ENCODE results near the gene TMEM121B. TPM values are rescaled to one million over a fixed set of nuclear protein-coding genes. Genes with fewer than 3 reads are reported as not detected.

The TMEM121B gene
- total RNA-seq, 4 donors from 2014 or later = 0.51 to 1.7 (median 0.85) TPM

DNA sequence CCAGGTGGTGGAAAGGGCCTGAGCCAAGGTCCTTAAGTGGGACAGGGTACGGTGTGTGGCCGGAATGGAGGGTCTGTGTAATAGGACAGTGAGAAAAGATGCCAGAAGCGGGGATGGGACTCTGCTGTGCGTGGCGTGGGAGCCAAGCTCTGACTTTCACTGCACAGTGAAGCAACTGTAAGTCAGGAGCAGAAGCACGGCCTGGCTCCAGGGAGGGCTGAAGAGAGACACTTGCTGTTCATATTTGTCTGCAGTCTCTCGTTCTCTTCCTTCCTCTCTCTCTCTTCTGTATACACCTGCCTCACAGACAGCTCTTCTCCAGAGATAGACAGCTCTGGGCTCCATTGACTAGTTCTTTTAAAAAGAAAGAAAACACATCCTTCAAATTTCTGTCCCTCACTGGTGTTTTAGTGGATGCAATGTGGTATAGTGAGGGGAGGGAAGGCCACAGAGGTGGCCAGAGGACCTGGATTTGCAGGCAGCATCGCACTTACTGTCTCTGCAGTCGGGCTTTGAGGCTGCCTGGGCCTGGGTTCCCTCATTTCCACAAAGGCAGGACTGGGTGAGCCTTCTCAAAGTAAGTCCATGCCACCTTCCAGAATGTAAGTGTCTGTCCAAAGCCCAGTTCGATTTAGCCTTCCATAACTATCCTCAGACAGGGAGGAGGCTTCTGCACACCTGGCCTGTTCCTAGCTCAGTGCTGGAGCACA is 34.2 kb downstream of the TMEM121B start:
- TF ChIP-seq, protein P1, sequence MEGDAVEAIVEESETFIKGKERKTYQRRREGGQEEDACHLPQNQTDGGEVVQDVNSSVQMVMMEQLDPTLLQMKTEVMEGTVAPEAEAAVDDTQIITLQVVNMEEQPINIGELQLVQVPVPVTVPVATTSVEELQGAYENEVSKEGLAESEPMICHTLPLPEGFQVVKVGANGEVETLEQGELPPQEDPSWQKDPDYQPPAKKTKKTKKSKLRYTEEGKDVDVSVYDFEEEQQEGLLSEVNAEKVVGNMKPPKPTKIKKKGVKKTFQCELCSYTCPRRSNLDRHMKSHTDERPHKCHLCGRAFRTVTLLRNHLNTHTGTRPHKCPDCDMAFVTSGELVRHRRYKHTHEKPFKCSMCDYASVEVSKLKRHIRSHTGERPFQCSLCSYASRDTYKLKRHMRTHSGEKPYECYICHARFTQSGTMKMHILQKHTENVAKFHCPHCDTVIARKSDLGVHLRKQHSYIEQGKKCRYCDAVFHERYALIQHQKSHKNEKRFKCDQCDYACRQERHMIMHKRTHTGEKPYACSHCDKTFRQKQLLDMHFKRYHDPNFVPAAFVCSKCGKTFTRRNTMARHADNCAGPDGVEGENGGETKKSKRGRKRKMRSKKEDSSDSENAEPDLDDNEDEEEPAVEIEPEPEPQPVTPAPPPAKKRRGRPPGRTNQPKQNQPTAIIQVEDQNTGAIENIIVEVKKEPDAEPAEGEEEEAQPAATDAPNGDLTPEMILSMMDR (IDR thresholded peaks at IDR 0.05; ENCODE audit: low read depth) = no peak

DNA sequence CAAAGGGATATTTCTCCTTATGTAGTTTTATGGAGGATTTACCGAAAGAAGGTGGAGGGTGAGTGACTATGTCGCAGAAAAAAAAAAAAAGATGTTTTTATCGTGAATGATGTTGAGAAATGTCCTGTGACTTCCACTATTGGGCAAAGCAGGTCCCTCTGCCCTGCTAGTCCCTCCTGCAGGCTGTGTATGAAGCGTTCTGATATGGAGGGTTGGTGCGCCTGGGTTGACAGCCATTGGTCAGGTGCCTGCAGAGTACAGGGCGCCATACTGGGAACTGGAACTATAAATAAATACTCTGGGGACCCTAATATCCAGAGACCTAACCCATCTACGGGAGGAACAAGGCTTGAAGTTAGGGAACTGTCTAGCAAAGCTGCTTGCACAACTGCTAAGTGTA is 34.9 kb downstream of the TMEM121B start:
- TF ChIP-seq, protein P1 (IDR thresholded peaks at IDR 0.05; ENCODE audit: low read depth) = no peak

DNA sequence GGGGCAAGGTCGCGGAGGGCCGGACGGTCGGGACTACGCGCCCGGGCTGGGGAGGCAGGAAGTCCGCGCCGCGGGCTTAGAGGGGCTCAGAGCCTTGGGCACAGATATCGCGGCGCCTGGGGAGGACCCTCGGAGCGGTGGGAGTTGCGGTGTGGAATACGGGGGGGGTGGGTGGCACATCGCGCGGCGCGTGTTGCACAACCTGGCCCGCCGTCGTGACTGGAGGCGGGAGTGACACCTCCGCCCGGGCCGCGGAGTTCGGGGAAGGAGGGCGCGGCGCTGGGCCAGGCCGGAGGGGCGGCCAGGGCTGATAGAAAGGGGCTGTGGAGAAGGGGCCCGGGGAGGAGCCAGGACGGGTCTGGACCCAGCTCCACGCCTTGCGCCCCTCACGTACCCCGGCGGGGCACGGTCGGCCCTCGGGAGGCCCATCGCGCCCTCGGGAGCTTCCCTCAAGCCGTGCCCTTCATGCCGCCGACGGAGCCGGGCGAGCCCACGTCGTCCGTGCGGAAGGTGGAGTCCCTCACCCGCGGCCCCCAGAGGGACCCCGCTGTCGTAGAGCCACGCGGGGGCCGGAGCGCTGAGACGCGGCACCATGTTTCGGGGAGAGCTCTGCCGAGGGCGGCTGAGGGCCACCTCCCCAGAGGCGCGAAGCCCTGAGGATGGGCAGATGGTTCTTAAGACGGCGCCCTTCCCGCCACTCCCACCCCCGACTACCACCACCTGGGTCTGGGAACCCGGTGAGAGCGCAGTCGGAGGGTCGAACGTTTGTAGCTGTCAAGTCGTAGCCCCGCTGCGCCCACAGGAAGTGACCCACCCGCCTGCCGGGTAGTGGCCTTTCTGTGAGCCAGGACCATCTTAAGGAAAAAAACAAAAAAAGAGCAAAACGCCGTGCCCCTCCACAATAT is 35.6 kb downstream of the TMEM121B start:
- TF ChIP-seq, protein P1 (IDR thresholded peaks at IDR 0.05; ENCODE audit: low read depth) = no peak

DNA sequence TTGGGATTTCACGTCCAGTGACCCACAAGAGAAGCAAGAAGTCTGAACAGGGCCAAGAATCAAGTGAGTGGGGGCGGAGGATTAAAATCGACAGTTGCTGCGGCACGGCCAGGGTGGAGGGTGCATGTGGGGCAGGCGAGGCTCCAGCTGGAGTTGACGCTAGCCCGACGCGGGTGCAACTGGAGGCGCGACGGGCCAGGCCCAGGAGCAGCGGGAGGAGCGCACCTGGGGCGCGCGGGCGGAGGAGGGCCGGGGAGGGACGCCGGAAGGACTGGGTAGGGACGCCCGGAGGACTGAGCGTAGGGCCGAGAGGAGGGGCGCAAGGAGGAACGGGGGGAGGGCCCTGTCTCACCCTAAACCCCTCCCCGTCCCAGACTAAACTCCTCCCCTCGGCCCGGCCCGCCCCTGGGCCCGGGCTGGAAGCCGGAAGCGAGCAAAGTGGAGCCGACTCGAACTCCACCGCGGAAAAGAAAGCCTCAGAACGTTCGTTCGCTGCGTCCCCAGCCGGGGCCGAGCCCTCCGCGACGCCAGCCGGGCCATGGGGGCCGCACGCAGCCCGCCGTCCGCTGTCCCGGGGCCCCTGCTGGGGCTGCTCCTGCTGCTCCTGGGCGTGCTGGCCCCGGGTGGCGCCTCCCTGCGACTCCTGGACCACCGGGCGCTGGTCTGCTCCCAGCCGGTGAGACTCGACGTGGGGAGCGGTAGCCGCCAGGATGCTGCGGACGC is 36.4 kb downstream of the TMEM121B start, which contains the start of gene IL17RA:
Gene IL17RA, plus strand, starts transcription at position 447 of the 723 bp plus-strand sequence. Its CDS starts 92 bp downstream, at position 539.
- TF ChIP-seq, protein P1 (IDR thresholded peaks at IDR 0.05; ENCODE audit: low read depth) = no peak

DNA sequence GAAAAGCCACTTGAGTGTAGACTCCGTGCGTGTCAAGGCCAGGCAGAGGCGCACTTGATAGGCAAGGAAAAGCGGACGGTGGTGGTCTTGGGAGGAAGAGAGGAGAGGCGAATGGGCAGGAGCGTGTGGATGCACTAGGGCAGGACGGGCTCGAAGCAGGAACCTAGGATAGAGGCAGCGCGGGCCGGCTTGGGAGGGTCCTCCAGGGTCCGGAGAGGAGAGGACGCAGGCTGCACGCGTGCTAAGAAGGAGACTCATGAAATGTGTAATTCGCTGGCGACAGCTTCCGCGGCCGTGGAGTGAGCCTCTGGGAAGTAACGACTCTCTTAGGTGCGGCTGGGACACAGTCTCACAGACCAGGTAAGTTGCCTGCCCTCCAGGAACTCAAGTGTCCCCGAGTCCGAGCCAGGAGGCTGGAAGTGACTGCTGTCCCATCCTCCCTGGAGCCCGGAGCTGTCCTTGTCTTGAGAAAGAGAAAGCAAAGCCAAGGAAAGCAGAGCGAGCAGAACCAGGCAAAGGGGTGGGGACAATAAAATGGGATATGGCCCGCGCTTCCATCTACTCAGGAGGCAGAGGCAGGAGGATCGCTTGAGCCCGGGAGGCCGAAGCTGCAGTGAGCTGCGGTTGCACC is 37.2 kb downstream of the TMEM121B start:
- TF ChIP-seq, protein P1 (IDR thresholded peaks at IDR 0.05; ENCODE audit: low read depth) = no peak

DNA sequence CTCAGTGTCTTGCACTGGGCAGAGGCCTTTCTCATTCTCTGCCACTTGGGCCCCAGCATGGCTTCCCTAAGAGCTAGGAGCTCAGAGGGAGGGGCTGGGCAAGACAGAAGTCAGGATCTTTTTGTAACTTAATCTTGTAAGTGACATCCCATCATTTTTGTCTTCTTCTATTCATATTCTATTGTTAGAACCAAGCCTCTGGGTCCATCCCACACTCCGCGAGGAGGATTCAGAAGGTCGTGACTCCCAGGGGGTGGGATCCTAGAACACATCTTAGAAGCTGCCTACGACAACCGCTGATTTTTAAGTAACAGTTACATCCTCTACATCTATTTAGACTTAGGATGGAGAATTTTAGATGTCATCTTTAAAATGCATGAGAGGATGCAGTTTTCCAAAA is 37.9 kb downstream of the TMEM121B start:
- TF ChIP-seq, protein P1 (IDR thresholded peaks at IDR 0.05; ENCODE audit: low read depth) = no peak

Measured in subcutaneous adipose tissue (tissue), 4 donors.